PC-3 (cell line): Measurements from ENCODE around the gene GPS2. TPM values are rescaled to one million over a fixed set of nuclear protein-coding genes. Genes with fewer than 3 reads are reported as not detected.

Source experiments
- ATAC-seq: fragments of 200-7000 bp; cut with Tn5 transposase; 2 replicates; pipeline ENCODE4 v1.9.1; 2020; ENCODE audit warnings: mild to moderate bottlenecking, moderate library complexity
- Bru-seq: library from RNA; stranded (reverse); fragments of 400-500 nt; gene quantifications from one replicate; lab custom pipeline; 2021; lab: Mats Ljungman, UMichigan
- BruChase-seq, 2 experiments: library from RNA; stranded (reverse); fragments of 400-500 nt; gene quantifications; one replicate each; lab custom pipeline; 2021; lab: Mats Ljungman, UMichigan
- BruUV-seq: library from RNA; stranded (reverse); fragments of 400-500 nt; replicated peaks from 2 replicates; lab custom pipeline; 2021; lab: Mats Ljungman, UMichigan
- CTCF ChIA-PET: fragments of 300-600 bp; sonication (Branson Sonifier 250); formaldehyde crosslinking; loops from one replicate; lab custom pipeline; 2022; ENCODE audit warnings: antibody characterized with exemption; lab: Charles Lee
- POLR2A ChIA-PET: fragments of 300-600 bp; sonication (Branson Sonifier 250); formaldehyde crosslinking; loops from one replicate; lab custom pipeline; 2022; ENCODE audit warnings: antibody characterized with exemption; ENCODE audit not compliant: unreplicated experiment; lab: Charles Lee
- DNase-seq: peaks from one replicate; pipeline ENCODE4 v3.0.0-alpha.2; 2015
- H2AFZ ChIP-seq: fragments of 300-600 bp; sonication (generic); 2 replicates; pipeline ENCODE4 v1.6.0; 2016; ENCODE audit warnings: antibody characterized with exemption, low read length
- H3F3A ChIP-seq: fragments of 300-600 bp; sonication (generic); one replicate; pipeline ENCODE4 v1.6.0; 2017; ENCODE audit warnings: antibody characterized with exemption, low read length, control low read depth, mild to moderate bottlenecking; ENCODE audit not compliant: unreplicated experiment
- H3K27ac ChIP-seq: fragments of 300-600 bp; sonication (generic); 2 replicates; pipeline ENCODE4 v1.5.1; 2016; ENCODE audit warnings: mild to moderate bottlenecking, low read length
- H3K27me3 ChIP-seq: fragments of 300-600 bp; sonication (generic); 2 replicates; pipeline ENCODE4 v1.6.1; 2016; ENCODE audit warnings: low read length, mixed read lengths
- H3K36me3 ChIP-seq: fragments of 300-600 bp; sonication (generic); 2 replicates; pipeline ENCODE4 v1.6.1; 2016; ENCODE audit warnings: low read depth, mixed run types, low read length, mixed read lengths
- H3K4me1 ChIP-seq: fragments of 300-600 bp; sonication (generic); 2 replicates; pipeline ENCODE4 v1.5.1; 2016; ENCODE audit warnings: low read length; ENCODE audit not compliant: insufficient read depth
- H3K4me2 ChIP-seq: fragments of 300-600 bp; sonication (generic); 2 replicates; pipeline ENCODE4 v1.6.0; 2016; ENCODE audit warnings: low read length
- H3K4me3 ChIP-seq: fragments of 300-600 bp; sonication (generic); 2 replicates; pipeline ENCODE4 v1.5.1; 2016; ENCODE audit warnings: mild to moderate bottlenecking, low read length, mixed read lengths
- H3K79me2 ChIP-seq: fragments of 300-600 bp; sonication (generic); 2 replicates; pipeline ENCODE4 v1.6.1; 2017; ENCODE audit warnings: low read length, mixed read lengths
- H3K9ac ChIP-seq: fragments of 300-600 bp; sonication (generic); 2 replicates; pipeline ENCODE4 v1.6.0; 2016; ENCODE audit warnings: mild to moderate bottlenecking, low read length
- H3K9me2 ChIP-seq: fragments of 300-600 bp; sonication (generic); replicated peaks from 2 replicates; pipeline ENCODE4 v1.6.1; 2016; ENCODE audit warnings: mixed run types, low read length, mixed read lengths
- H3K9me3 ChIP-seq: fragments of 300-600 bp; sonication (generic); 2 replicates; pipeline ENCODE4 v1.6.1; 2016; ENCODE audit warnings: low read length, mixed read lengths
- H4K20me1 ChIP-seq: fragments of 300-600 bp; sonication (generic); 2 replicates; pipeline ENCODE4 v1.6.1; 2016; ENCODE audit warnings: low read length, mixed read lengths
- CTCF ChIP-seq: fragments of 300-600 bp; sonication (generic); conservative IDR thresholded peaks from 2 replicates; pipeline ENCODE4 v1.5.1; 2017; ENCODE audit warnings: antibody characterized with exemption, low read depth, mild to moderate bottlenecking, low read length
- EZH2 ChIP-seq: fragments of 300-600 bp; sonication (generic); IDR thresholded peaks from one replicate; pipeline ENCODE4 v1.6.1; 2017; ENCODE audit warnings: antibody characterized with exemption, mild to moderate bottlenecking, low read length; ENCODE audit not compliant: unreplicated experiment
- EZH2phosphoT487 ChIP-seq: fragments of 300-600 bp; sonication (generic); IDR thresholded peaks from 2 replicates; pipeline ENCODE4 v1.6.1; 2018; ENCODE audit warnings: mild to moderate bottlenecking, antibody characterized with exemption, low read length, borderline replicate concordance
- intact Hi-C: fragments of 100-400 bp; cut with micrococcal nuclease; formaldehyde crosslinking; loops from 2 replicates; pipeline ENCODE4 v1.9.0; 2023
- long read RNA-seq: library from polyadenylated mRNA; unstranded; transcript quantifications from one replicate; pipeline ENCODE4 v2.0.0, GENCODE V29; 2021; ENCODE audit not compliant: unreplicated experiment
- total RNA-seq: library from RNA; depleted of rRNA; stranded (reverse); fragments of >200 nt; gene quantifications from 2 replicates; pipeline ENCODE4 v1.2.3, GENCODE V29; 2014; rRNA removed

GPS2 gene
- total RNA-seq (30.8 and 45.8 TPM in 2 replicates), Bru-seq, nascent RNA (percentile 25 among the genes with signal in this experiment), BruChase-seq, experiment 1, labeled RNA remaining after a 6-hour chase (percentile 8 among the genes with signal in this experiment), BruChase-seq, experiment 2, labeled RNA remaining after a 2-hour chase (percentile 30 among the genes with signal in this experiment)
- long read RNA-seq, transcript GPS2-201 (11 exons, 1,379 nt) = major isoform, 29 of 247 reads
- long read RNA-seq, transcript GPS2-202 (10 exons, 1,371 nt) = minor isoform, 17 of 247 reads
- long read RNA-seq, partial matches to known transcripts = 12 of 247 reads
- long read RNA-seq, other reads (novel, unspliced or antisense) = 185 of 247 reads

DNA sequence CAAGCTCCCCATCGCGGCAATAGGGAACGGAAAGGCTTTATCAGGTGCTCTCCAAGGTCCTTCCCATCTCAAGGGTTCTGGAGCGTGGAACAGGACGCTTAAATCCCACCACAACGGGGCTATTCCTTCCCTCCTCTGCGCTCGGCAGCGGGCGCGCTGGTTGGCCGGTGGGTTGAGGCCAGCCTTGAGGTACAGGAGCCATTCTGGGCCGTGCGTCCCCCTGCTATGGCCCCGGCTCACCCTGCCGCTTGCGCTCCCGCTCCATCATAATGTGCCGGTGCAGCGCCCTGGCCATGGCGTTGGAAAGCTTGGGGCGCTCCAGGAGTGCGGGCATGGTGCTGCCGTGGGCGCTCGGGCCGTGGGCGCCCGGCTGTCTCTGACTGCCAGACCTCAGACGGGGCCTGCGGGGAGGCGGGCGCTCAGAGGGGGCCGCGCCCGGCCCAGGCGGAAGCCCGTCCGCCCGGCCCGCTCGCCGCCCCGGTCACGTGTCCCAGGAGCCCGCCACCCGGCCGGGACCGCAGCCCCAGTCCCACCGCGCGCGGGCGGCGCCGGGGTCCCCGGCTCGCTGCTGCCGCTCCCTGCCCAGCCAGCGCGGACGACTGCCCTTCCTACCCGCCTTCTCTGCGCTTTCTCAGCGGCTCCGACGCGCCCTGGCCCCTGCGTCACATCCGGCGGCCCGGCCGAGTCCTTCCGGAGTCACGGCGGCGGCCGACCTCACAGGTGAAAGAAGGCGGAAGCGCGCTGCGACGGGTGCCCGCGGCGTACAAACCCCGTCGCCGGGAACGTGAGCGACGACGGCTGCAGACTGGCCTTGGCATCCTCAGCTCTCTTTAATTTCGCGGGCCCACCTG is at the start of gene GPS2:
GPS2 (minus strand) TSS at position 642 of the 851 bp plus-strand sequence; CDS start at position 334, 308 bp downstream.
- intact Hi-C loops = no loop called here
- Histone ChIP-seq H3K27me3 (no peaks in the 10 kb centered on the region), H3K4me2 (peak within 1 kb of the TSS; percentile 96), H3K27ac (peak within 1 kb of the TSS; percentile 58), H3K4me3 (peak within 1 kb of the TSS; percentile 86), H2AFZ (peak within 1 kb of the TSS; percentile 72), H3K36me3 (peaks cover 26% of the 10 kb centered on the region), H4K20me1 (peaks cover 33% of the 10 kb centered on the region), H3K9me2 (no peaks in the 10 kb centered on the region), H3K9me3 (no peaks in the 10 kb centered on the region), H3K9ac (peak within 1 kb of the TSS; percentile 84), H3K79me2 (peaks cover 26% of the 10 kb centered on the region), H3F3A (peaks cover 12% of the 10 kb centered on the region), H3K4me1 (peaks cover 17% of the 10 kb centered on the region; the same call in 1 of the 2 replicates)
- ChIA-PET POLR2A (interaction anchor here (0.5 kb wide), 1 partner anchor 46 kb away, joined by 16 read pairs; no protein-coding TSS in a partner anchor), CTCF (no interaction called here)
- no peak for TF ChIP-seq EZH2phosphoT487
- TF ChIP-seq CTCF = no peak
- TF ChIP-seq EZH2 = no peak
- ATAC-seq (peak; percentile 82), DNase-seq (peak; percentile 83)
- BruUV-seq = no TSS peak

DNA sequence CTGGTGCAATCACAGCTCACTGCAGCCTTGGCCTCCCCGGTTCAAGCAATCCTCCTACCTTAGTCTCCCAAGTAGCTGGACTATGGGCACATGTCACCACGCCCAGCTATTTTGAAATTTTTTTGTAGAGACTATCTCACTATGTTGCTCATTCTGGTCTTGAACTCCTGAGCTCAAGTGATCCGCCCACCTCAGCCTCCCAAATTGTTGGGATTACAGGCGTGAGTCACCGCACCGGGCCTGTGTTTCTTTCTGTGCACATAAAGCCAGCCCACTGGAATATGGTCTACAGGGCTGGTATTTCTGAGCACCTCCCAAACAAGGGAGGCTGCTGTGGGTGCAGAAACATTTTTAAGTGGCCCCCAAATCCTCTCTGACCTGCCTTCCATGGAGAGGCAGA is 48.2 kb upstream of the GPS2 start:
- no peak overlapping the region for H3K9ac ChIP-seq
- CTCF ChIA-PET = no interaction called here
- peak; percentile 26 for DNase-seq

More for the DNA sequence above, 48.2 kb upstream of the GPS2 start:
- Histone ChIP-seq H3K27me3 (no peaks in the 10 kb centered on the region), H2AFZ (no peak overlapping the region), H3K9me2 (no peaks in the 10 kb centered on the region), H3F3A (no peaks in the 10 kb centered on the region), H3K9me3 (no peaks in the 10 kb centered on the region), H3K4me3 (no peak overlapping the region), H3K36me3 (no peaks in the 10 kb centered on the region), H3K79me2 (no peaks in the 10 kb centered on the region), H3K4me2 (no peak overlapping the region), H4K20me1 (no peaks in the 10 kb centered on the region), H3K4me1 (no peaks in the 10 kb centered on the region), H3K27ac (no peak overlapping the region)
- TF ChIP-seq EZH2 (no peak), CTCF (no peak), EZH2phosphoT487 (no peak)
- POLR2A ChIA-PET = no interaction called here
- no TSS peak for BruUV-seq
- no peak for ATAC-seq
- intact Hi-C loops = no loop called here
